Left lung (tissue), 10 donors: ENCODE results near the gene RNF123. TPM values are rescaled to one million over a fixed set of nuclear protein-coding genes. Genes with fewer than 3 reads are reported as not detected.

ENCODE experiments used
- ATAC-seq: fragments of 200-7000 bp; cut with Tn5 transposase; one replicate; pipeline ENCODE4 v1.9.1; 2020; ENCODE audit warnings: moderate library complexity
- DNase-seq, 4 donors: peaks; one replicate each; pipeline ENCODE4 v3.0.0-alpha.2; 2013 to 2020
- H3K27ac ChIP-seq, 2 donors: fragments of 200-600 bp; sonication (generic) in 1 of 2; one replicate each; pipeline versions ENCODE4 v1.5.0 to v1.8.0; 2020 to 2021
- H3K27me3 ChIP-seq, 2 donors: fragments of 200-600 bp; sonication (generic) in 1 of 2; one replicate each; pipeline versions ENCODE4 v1.5.0 to v1.8.0; 2020 to 2021
- H3K36me3 ChIP-seq, 2 donors: fragments of 200-600 bp; sonication (generic) in 1 of 2; one replicate each; pipeline versions ENCODE4 v1.5.0 to v1.8.0; 2020 to 2021
- H3K4me1 ChIP-seq, 2 donors: fragments of 200-600 bp; one replicate each; pipeline ENCODE4 v1.8.0; 2021
- H3K4me3 ChIP-seq, 2 donors: fragments of 200-600 bp; sonication (generic) in 1 of 2; one replicate each; pipeline versions ENCODE4 v1.5.0 to v1.8.0; 2020 to 2021; ENCODE audit warnings: mild to moderate bottlenecking in 1 of 2
- H3K9me3 ChIP-seq, 2 donors: fragments of 200-600 bp; sonication (generic) in 1 of 2; one replicate each; pipeline versions ENCODE4 v1.5.0 to v1.8.0; 2020 to 2021
- CTCF ChIP-seq, 2 donors: fragments of 200-600 bp; sonication (generic) in 1 of 2; IDR thresholded peaks; one replicate each; pipeline versions ENCODE4 v1.5.0 to v1.8.0; 2021; ENCODE audit warnings: antibody characterized with exemption in 2 of 2
- intact Hi-C, 2 donors: fragments of 100-400 bp; cut with DNase I; formaldehyde crosslinking; loops; one replicate each; pipeline versions ENCODE4 v1.11.2 to v1.14.2; 2022
- polyA plus RNA-seq, 6 donors: library from polyadenylated mRNA; unstranded; fragments of 120-200 nt; gene quantifications; one replicate each; pipeline ENCODE4 v1.2.1, GENCODE V29; 2013; ENCODE audit not compliant: insufficient read length in 6 of 6
- total RNA-seq, 2 donors: library from RNA; stranded (reverse); fragmentation: NEBNext Ultra II Directional; extraction: Animal tissue kit (Norgen Biotek cat#: 25700); gene quantifications; one replicate each; pipeline ENCODE4 v1.2.1, GENCODE V29; 2021
- donor health status: DM: no; HTN: yes; CAD: no.
- donor health status: DM: no; HTN: no; CAD: no.

Gene RNF123
- total and polyA plus RNA-seq, 8 donors, result 21.8 to 45.0 (median 32.3) TPM

GRCh38 chr3:49720855-49721595 lies 31.7 kb downstream of the RNF123 start:
- H3K4me3 ChIP-seq, result no peak overlapping the region
- H3K27ac ChIP-seq, result no peak overlapping the region
- ATAC-seq (no peak), DNase-seq (no peak)
- intact Hi-C loops, result no loop called here
- peaks cover 26 to 66% of the 10 kb centered on the region in 2 donors for H3K4me1 ChIP-seq
- TF ChIP-seq CTCF (IDR thresholded peaks at IDR 0.05), result no peak
- no peaks in the 10 kb centered on the region for H3K9me3 ChIP-seq
- no peaks in the 10 kb centered on the region for H3K27me3 ChIP-seq
- peaks cover 0 to 50% of the 10 kb centered on the region in 2 donors for H3K36me3 ChIP-seq

- Histone ChIP-seq H3K27me3 (no peaks in the 10 kb centered on the region), H3K27ac (no peak overlapping the region), H3K36me3 (peaks cover 0 to 50% of the 10 kb centered on the region in 2 donors), H3K9me3 (no peaks in the 10 kb centered on the region), H3K4me3 (no peak overlapping the region), H3K4me1 (peaks cover 26 to 66% of the 10 kb centered on the region in 2 donors)
- no peak for ATAC-seq
- no peak for TF ChIP-seq CTCF (IDR thresholded peaks at IDR 0.05)
- intact Hi-C loops, result no loop called here
- DNase-seq, result no peak
These were observed 32.2 kb downstream of the RNF123 start for GRCh38 chr3:49721596-49721895.

- Histone ChIP-seq H3K27me3 (no peaks in the 10 kb centered on the region), H3K27ac (no peak overlapping the region), H3K4me1 (peaks cover 26 to 66% of the 10 kb centered on the region in 2 donors), H3K36me3 (peaks cover 0 to 50% of the 10 kb centered on the region in 2 donors), H3K4me3 (peak overlapping the region; percentile 95 to 99), H3K9me3 (no peaks in the 10 kb centered on the region)
- intact Hi-C loops, result no loop called here
- DNase-seq (peak in 1 of 4 donors; percentile 68), ATAC-seq (no peak)
- TF ChIP-seq CTCF (IDR thresholded peaks at IDR 0.05), result no peak
These were observed 32.8 kb downstream of the RNF123 start for GRCh38 chr3:49721896-49722781.

DNA sequence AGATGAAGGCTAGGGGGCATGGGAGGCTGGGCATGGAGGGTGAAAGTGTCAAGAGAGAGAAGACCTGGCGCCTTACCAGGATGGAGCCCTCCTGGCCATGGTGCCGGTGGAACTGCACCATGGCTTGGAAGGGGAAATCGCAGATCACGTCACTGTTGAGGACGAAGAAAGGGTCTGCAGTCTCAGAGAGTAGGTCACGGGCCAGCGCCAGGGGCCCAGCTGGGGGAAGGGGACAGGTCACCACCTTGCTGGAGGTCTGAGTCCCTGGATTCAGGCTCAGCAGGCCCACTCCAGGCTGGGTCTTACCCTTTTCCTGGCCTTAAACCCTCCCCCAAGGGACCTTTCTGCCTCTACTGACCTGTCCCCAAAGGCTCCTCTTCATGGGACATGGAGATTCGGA lies 33.5 kb downstream of the RNF123 start:
- no peak for TF ChIP-seq CTCF (IDR thresholded peaks at IDR 0.05)
- Histone ChIP-seq H3K36me3 (peaks cover 0 to 54% of the 10 kb centered on the region in 2 donors), H3K27me3 (no peaks in the 10 kb centered on the region), H3K9me3 (no peaks in the 10 kb centered on the region), H3K27ac (peak overlapping the region; percentile 93 to 98), H3K4me1 (peaks cover 26 to 66% of the 10 kb centered on the region in 2 donors), H3K4me3 (peak overlapping the region; percentile 95 to 99)
- intact Hi-C loops, result no loop called here
- DNase-seq (peak in 1 of 4 donors; percentile 73), ATAC-seq (no peak)

GRCh38 chr3:49723296-49723627 lies 33.9 kb downstream of the RNF123 start:
- Histone ChIP-seq H3K9me3 (no peaks in the 10 kb centered on the region), H3K27me3 (no peaks in the 10 kb centered on the region), H3K27ac (peak overlapping the region; percentile 93 to 98), H3K36me3 (peaks cover 0 to 58% of the 10 kb centered on the region in 2 donors), H3K4me1 (peaks cover 26 to 62% of the 10 kb centered on the region in 2 donors), H3K4me3 (peak overlapping the region; percentile 95 to 99)
- peak; percentile 43 for ATAC-seq
- intact Hi-C loops, result no loop called here
- peak in 3 of 4 donors; percentile 59 to 92 (median 78) for DNase-seq
- TF ChIP-seq CTCF (IDR thresholded peaks at IDR 0.05), result no peak
